Choroid plexus epithelial cell (primary cell): ENCODE data around the gene CYBA.

Experiments used
- DNase-seq: peaks from one replicate; pipeline ENCODE4 v3.0.0-alpha.2; 2010; ENCODE audit warnings: low read depth
- H3K4me3 ChIP-seq: 2 replicates; pipeline ENCODE4 v1.5.1; 2011; ENCODE audit warnings: low read depth, mild to moderate bottlenecking, control low read depth, low read length, moderate library complexity
- TF ChIP-seq, protein P1 (sequence below): conservative IDR thresholded peaks from 2 replicates; pipeline ENCODE4 v1.5.1; 2011; ENCODE audit warnings: low read depth, mild to moderate bottlenecking, control low read depth, inconsistent platforms, low read length, moderate library complexity

The CYBA gene

DNA sequence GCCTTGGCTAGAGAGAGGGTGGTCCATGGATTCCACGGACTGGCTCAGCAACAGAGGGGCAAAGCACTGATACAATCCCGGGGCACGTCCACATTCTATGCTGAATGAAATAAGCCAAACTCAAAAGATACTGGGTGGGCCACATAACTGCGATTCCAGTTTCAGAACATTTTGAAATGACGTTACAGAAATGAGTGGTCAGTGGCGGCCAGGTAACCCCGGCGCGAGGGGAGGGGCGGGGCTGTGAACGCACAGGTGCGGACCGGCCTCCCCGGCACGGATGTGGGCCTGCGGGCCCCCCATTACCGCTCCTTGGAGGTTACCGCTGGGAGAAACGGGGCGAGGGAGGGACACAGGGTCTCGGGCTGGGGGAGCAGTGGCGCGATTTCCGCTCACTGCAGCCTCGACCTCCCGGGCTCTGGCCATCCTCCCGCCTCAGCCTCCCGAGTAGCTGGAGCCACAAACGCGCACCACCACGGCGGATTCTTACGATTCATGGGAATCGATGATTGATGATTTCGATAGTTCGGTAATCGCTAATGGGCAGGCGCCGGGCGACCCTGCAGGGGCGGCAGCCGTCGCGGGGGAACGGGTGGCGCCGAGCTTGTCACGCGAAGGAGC, 11.5 kb upstream of the CYBA start:
- H3K4me3 ChIP-seq: peak overlapping the region; percentile 85
- no peak for DNase-seq
- TF ChIP-seq, protein P1, sequence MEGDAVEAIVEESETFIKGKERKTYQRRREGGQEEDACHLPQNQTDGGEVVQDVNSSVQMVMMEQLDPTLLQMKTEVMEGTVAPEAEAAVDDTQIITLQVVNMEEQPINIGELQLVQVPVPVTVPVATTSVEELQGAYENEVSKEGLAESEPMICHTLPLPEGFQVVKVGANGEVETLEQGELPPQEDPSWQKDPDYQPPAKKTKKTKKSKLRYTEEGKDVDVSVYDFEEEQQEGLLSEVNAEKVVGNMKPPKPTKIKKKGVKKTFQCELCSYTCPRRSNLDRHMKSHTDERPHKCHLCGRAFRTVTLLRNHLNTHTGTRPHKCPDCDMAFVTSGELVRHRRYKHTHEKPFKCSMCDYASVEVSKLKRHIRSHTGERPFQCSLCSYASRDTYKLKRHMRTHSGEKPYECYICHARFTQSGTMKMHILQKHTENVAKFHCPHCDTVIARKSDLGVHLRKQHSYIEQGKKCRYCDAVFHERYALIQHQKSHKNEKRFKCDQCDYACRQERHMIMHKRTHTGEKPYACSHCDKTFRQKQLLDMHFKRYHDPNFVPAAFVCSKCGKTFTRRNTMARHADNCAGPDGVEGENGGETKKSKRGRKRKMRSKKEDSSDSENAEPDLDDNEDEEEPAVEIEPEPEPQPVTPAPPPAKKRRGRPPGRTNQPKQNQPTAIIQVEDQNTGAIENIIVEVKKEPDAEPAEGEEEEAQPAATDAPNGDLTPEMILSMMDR: no peak

DNA sequence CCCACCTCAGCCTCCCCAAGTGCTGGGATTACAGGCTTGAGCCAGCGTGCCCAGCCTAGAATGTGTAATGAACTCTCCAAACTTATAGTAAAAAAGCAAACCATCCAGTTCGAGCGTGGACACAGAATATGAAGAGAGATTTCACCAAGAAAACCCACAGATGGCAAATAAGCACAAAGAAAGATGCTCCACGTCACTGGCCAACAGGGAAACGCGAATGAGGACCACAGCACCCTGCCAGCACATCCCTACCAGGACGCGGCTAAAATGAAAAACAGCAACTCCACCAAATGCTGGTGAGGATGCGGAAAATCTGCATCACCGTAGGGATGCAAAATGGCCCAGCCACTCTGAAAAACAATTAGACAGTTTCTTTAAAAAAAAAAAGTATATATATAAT, 10.6 kb upstream of the CYBA start:
- no peak overlapping the region for H3K4me3 ChIP-seq
- TF ChIP-seq, protein P1: no peak
- no peak for DNase-seq

GRCh38 chr16:88659160-88659559, 8.3 kb upstream of the CYBA start:
- H3K4me3 ChIP-seq: no peak overlapping the region
- TF ChIP-seq, protein P1: no peak
- DNase-seq: no peak

GRCh38 chr16:88658714-88659113, 7.9 kb upstream of the CYBA start:
- no peak for DNase-seq
- no peak overlapping the region for H3K4me3 ChIP-seq
- TF ChIP-seq, protein P1: no peak

GRCh38 chr16:88657371-88657770, 6.5 kb upstream of the CYBA start:
- no peak overlapping the region for H3K4me3 ChIP-seq
- DNase-seq: no peak
- TF ChIP-seq, protein P1: no peak

DNA sequence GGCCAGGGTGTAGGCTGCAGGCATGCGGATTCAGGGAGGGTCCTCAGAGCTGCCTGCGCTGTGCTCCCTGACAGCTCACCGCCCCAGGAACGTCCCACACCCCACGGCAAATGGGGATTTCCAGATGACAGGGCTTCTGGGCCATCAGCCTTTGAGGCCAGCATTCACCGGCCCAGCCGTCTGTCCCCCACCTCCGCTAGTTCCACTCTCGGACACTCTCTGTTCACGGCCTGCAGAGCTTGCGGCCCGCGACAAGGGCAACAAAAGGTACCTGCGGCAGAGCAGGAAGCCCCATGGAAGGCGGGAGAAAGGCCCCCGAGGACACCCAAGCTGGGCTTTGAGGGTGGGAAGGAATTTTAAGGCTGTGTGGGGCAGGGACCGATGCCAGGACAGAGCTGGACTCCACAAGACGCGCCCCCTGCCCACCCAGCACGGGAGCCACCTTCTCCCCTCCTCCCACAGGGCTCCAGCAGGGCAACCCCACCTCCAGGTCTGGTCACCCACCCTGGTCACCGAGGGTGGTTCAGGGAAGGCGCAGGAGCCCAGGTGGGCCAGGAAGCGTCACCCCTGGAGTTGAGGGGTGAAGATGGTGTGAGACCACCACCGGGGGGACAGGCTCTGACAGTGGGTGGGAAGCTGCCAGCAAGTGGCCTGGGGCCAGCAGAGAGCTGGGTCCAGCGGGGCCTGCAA, 5.6 kb upstream of the CYBA start:
- H3K4me3 ChIP-seq: no peak overlapping the region
- DNase-seq: no peak
- TF ChIP-seq, protein P1: no peak
